Prostate gland (tissue), 2 donors: ENCODE results near the gene MYLK. TPM values are rescaled to one million over a fixed set of nuclear protein-coding genes. Genes with fewer than 3 reads are reported as not detected.

ENCODE experiments used
- DNase-seq: peaks from one replicate; pipeline ENCODE4 v3.0.0-alpha.2; 2019; ENCODE audit warnings: low spot score
- H3K27ac ChIP-seq, 2 donors: fragments of 200-600 bp; sonication (generic); 2 replicates each; pipeline ENCODE4 v1.5.1; 2017 to 2019
- H3K27me3 ChIP-seq: fragments of 200-600 bp; sonication (generic); replicated peaks from 2 replicates; pipeline ENCODE4 v1.5.1; 2019; ENCODE audit not compliant: insufficient read depth
- H3K36me3 ChIP-seq, 2 donors: fragments of 200-600 bp; sonication (generic); 1 replicate in 1 of 2; 2 replicates in 1 of 2; pipeline versions ENCODE4 v1.5.1 to v1.8.1; 2017 to 2019
- H3K4me1 ChIP-seq: fragments of 200-600 bp; sonication (generic); replicated peaks from 2 replicates; pipeline ENCODE4 v1.5.1; 2019
- H3K4me3 ChIP-seq, 2 donors: fragments of 200-600 bp; sonication (generic); 2 replicates each; pipeline ENCODE4 v1.5.1; 2017 to 2019
- H3K9me3 ChIP-seq: fragments of 200-600 bp; sonication (generic); 2 replicates; pipeline ENCODE4 v1.5.1; 2017
- CTCF ChIP-seq, 4 experiments: fragments of 200-600 bp in 2 of 4; fragments of 450-650 bp in 2 of 4; sonication (generic) in 2 of 4; IDR thresholded peaks; 1 replicate in 3 of 4; 2 replicates in 1 of 4; pipeline ENCODE4 v1.5.1; 2016 to 2019; ENCODE audit warnings: antibody characterized with exemption in 4 of 4, mild to moderate bottlenecking in 2 of 4, moderate library complexity in 2 of 4
- POLR2A ChIP-seq: fragments of 450-650 bp; IDR thresholded peaks from one replicate; pipeline ENCODE4 v1.6.1; 2016; ENCODE audit warnings: antibody characterized with exemption, mild to moderate bottlenecking
- POLR2AphosphoS5 ChIP-seq: sonication (generic); formaldehyde crosslinking; IDR thresholded peaks from one replicate; pipeline ENCODE4 v1.6.1; 2017; ENCODE audit warnings: antibody characterized with exemption
- WGBS: methylation state at CpG from one replicate; pipeline ENCODE4 v1.1.5; 2018; 5-methylcytosine and 5-hydroxymethylcytosine counted together
- intact Hi-C: fragments of 100-400 bp; cut with DNase I; formaldehyde crosslinking; loops from one replicate; pipeline ENCODE4 v1.14.2; 2022
- total RNA-seq, 2 donors: library from RNA; depleted of rRNA; stranded (reverse); fragments of >200 nt; gene quantifications; one replicate each; pipeline ENCODE4 v1.1.0, GENCODE V29; 2016

MYLK gene
- total RNA-seq, 2 donors from 2014 or later = 345 to 600 TPM

- Histone ChIP-seq H3K27ac (no peak overlapping the region), H3K36me3 (no peaks in the 10 kb centered on the region), H3K9me3 (no peaks in the 10 kb centered on the region), H3K4me1 (no peaks in the 10 kb centered on the region), H3K4me3 (no peak overlapping the region), H3K27me3 (no peaks in the 10 kb centered on the region)
- no peak for DNase-seq
- TF ChIP-seq POLR2A (no peak), CTCF (IDR thresholded peaks at IDR 0.05) (no peak), POLR2AphosphoS5 (no peak)
- intact Hi-C loops = no loop called here
- WGBS = 95% methylated on average over 14 of the region's 14 CpGs
These were observed 147.0 kb downstream of the MYLK start for GRCh38 chr3:123737168-123737567.

GRCh38 chr3:123735456-123735855 is 148.7 kb downstream of the MYLK start:
- Histone ChIP-seq H3K9me3 (no peaks in the 10 kb centered on the region), H3K4me1 (no peaks in the 10 kb centered on the region), H3K27ac (no peak overlapping the region), H3K36me3 (no peaks in the 10 kb centered on the region), H3K27me3 (no peaks in the 10 kb centered on the region), H3K4me3 (no peak overlapping the region)
- 68% methylated on average over 2 of the region's 2 CpGs for WGBS
- DNase-seq = no peak
- TF ChIP-seq POLR2A (no peak), CTCF (IDR thresholded peaks at IDR 0.05) (no peak), POLR2AphosphoS5 (no peak)
- intact Hi-C loops = no loop called here

- H3K4me3 ChIP-seq = no peak overlapping the region
- TF ChIP-seq POLR2AphosphoS5 (no peak), POLR2A (no peak), CTCF (IDR thresholded peaks at IDR 0.05) (no peak)
- H3K27me3 ChIP-seq = no peaks in the 10 kb centered on the region
- no peaks in the 10 kb centered on the region for H3K4me1 ChIP-seq
- H3K36me3 ChIP-seq = no peaks in the 10 kb centered on the region
- intact Hi-C loops = no loop called here
- 79% methylated on average over 6 of the region's 6 CpGs for WGBS
- no peaks in the 10 kb centered on the region for H3K9me3 ChIP-seq
- DNase-seq = no peak
- H3K27ac ChIP-seq = no peak overlapping the region
These were observed 149.6 kb downstream of the MYLK start for GRCh38 chr3:123734527-123734902.

GRCh38 chr3:123733805-123734526 is 150.2 kb downstream of the MYLK start:
- H3K27ac ChIP-seq = no peak overlapping the region
- no peaks in the 10 kb centered on the region for H3K27me3 ChIP-seq
- H3K36me3 ChIP-seq = no peaks in the 10 kb centered on the region
- no peak for TF ChIP-seq CTCF (IDR thresholded peaks at IDR 0.05)
- intact Hi-C loops = no loop called here
- H3K4me3 ChIP-seq = no peak overlapping the region
- no peaks in the 10 kb centered on the region for H3K9me3 ChIP-seq
- H3K4me1 ChIP-seq = no peaks in the 10 kb centered on the region
- DNase-seq = no peak
- 94% methylated on average over 13 of the region's 13 CpGs for WGBS

GRCh38 chr3:123733341-123733740 is 150.8 kb downstream of the MYLK start:
- intact Hi-C loops = no loop called here
- Histone ChIP-seq H3K27ac (no peak overlapping the region), H3K4me1 (no peaks in the 10 kb centered on the region), H3K27me3 (no peaks in the 10 kb centered on the region), H3K36me3 (no peaks in the 10 kb centered on the region), H3K9me3 (no peaks in the 10 kb centered on the region), H3K4me3 (no peak overlapping the region)
- no peak for DNase-seq
- TF ChIP-seq POLR2AphosphoS5 = no peak
- TF ChIP-seq CTCF (IDR thresholded peaks at IDR 0.05) = no peak
- no peak for TF ChIP-seq POLR2A
- 98% methylated on average over 4 of the region's 4 CpGs for WGBS
